Activated CD8-positive, alpha-beta T cell treated with anti-CD3 and anti-CD28 coated beads, Interleukin-2, amount 10 ng/mL, durations not matched to agents 7 days and 5 days (primary cell): ENCODE measurements around the gene NAT9. TPM values are rescaled to one million over a fixed set of nuclear protein-coding genes. Genes with fewer than 3 reads are reported as not detected.

ENCODE experiments used
- ATAC-seq: fragments of 150-1000 bp; cut with Tn5 transposase; one replicate; pipeline ENCODE4 v1.10.0; 2021; ENCODE audit warnings: moderate library complexity
- CTCF ChIA-PET: fragments of 350-600 bp; sonication (Branson Sonifier 250); formaldehyde crosslinking; loops from one replicate; lab custom pipeline; 2021; ENCODE audit warnings: antibody characterized with exemption; lab: Charles Lee
- POLR2A ChIA-PET: fragments of 350-600 bp; sonication (Branson Sonifier 250); formaldehyde crosslinking; loops from one replicate; lab custom pipeline; 2021; ENCODE audit warnings: antibody characterized with exemption; lab: Charles Lee
- DNase-seq: peaks from one replicate; pipeline ENCODE4 v3.0.0-alpha.2; 2020
- H3K27ac Mint-ChIP-seq: one replicate; pipeline ENCODE4 v1.8.0; 2021; ENCODE audit warnings: mild to moderate bottlenecking, mixed read lengths
- H3K27me3 Mint-ChIP-seq: one replicate; pipeline ENCODE4 v1.8.0; 2021; ENCODE audit warnings: low read depth, mixed read lengths
- H3K36me3 Mint-ChIP-seq: one replicate; pipeline ENCODE4 v1.8.0; 2021; ENCODE audit warnings: low read depth, mixed read lengths
- H3K4me1 Mint-ChIP-seq: one replicate; pipeline ENCODE4 v1.8.0; 2021; ENCODE audit warnings: low read depth, mixed read lengths
- H3K4me3 Mint-ChIP-seq: one replicate; pipeline ENCODE4 v1.8.0; 2021; ENCODE audit warnings: mild to moderate bottlenecking, mixed read lengths
- H3K9me3 Mint-ChIP-seq: one replicate; pipeline ENCODE4 v1.8.0; 2022; ENCODE audit warnings: mixed read lengths; ENCODE audit not compliant: insufficient read depth
- total RNA-seq, 2 experiments: library from RNA; stranded (reverse); gene quantifications; one replicate each; pipeline ENCODE4 v1.2.3, GENCODE V29; 2021

The NAT9 gene
- total RNA-seq, 2 experiments from 2014 or later = 28.3 to 30.7 TPM

DNA sequence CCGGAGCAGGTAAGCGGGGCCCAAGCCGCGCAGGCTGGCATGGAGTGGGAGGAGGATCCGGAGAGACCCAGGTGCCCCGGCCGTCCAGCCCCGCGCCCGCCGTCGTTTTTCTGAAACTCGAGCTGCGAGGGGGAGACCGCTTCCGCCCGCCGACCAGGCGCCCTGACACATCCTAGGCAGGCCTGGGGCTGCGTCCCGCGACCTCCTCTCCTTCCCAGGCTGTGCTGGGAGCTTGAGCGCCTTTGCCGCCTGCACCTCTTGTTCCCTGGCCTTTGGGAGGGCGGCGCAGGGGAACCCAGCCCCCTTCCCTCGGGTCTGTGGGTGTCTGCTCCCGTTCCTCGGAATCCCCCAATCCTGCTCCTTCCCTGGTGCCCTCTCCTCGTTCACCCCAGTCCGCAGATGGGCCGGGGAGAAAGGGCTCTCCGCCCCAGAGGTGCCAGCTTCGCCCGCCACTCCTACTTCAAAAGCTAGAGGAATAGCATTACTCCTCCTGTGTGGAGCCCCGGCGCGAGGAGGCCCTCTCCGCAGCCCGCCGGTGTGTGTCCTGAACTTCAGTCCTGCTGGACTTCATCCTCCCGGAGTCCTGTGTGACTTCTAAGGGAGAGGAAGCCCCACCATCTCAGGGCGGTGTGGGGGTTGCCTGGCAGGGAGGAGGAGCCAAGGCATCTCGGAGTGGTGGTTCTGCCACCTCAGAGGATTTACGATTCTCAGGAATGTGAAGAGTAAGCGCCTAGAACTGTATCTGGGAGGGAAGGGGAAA is 26.7 kb downstream of the NAT9 start:
- no peaks in the 10 kb centered on the region for H3K27me3 Mint-ChIP-seq

DNA sequence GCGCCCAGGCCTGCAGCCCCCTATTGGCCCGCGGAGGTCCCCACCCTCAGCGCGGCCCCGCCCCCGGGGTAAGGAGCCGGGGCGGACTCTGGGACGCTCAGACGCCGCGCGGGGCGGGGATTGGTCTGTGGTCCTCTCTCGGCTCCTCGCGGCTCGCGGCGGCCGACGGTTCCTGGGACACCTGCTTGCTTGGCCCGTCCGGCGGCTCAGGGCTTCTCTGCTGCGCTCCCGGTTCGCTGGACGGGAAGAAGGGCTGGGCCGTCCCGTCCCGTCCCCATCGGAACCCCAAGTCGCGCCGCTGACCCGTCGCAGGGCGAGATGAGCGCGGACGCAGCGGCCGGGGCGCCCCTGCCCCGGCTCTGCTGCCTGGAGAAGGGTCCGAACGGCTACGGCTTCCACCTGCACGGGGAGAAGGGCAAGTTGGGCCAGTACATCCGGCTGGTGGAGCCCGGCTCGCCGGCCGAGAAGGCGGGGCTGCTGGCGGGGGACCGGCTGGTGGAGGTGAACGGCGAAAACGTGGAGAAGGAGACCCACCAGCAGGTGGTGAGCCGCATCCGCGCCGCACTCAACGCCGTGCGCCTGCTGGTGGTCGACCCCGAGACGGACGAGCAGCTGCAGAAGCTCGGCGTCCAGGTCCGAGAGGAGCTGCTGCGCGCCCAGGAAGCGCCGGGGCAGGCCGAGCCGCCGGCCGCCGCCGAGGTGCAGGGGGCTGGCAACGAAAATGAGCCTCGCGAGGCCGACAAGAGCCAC is 27.4 kb downstream of the NAT9 start, which contains the start of gene NHERF1:
Gene NHERF1 (plus strand): TSS at position 100 of the 750 bp plus-strand sequence. CDS start 219 bp downstream, at position 319.
- no peaks in the 10 kb centered on the region for H3K9me3 Mint-ChIP-seq
- ATAC-seq (peak; percentile 90), DNase-seq (peak; percentile 95)
- ChIA-PET POLR2A (interaction anchor here (0.7 to 6.9 kb wide), 7 partner anchors 11 to 114 kb away, joined by 3 to 62 read pairs (median 8); partner anchors contain the start of genes NAT9 and RAB37), CTCF (interaction anchor here (1.2 to 4.8 kb wide), 12 partner anchors 11 to 114 kb away, joined by 4 to 42 read pairs (median 12); partner anchors contain the start of gene RAB37)
- peaks cover 56% of the 10 kb centered on the region for H3K4me1 Mint-ChIP-seq
- H3K27ac Mint-ChIP-seq = peak within 1 kb of the TSS; percentile 90
- H3K36me3 Mint-ChIP-seq = peaks cover 45% of the 10 kb centered on the region
- H3K4me3 Mint-ChIP-seq = peak within 1 kb of the TSS; percentile 99
- H3K27me3 Mint-ChIP-seq = no peaks in the 10 kb centered on the region

More for the DNA sequence above, 26.7 kb downstream of the NAT9 start:
- H3K4me3 Mint-ChIP-seq = peak overlapping the region; percentile 99
- H3K36me3 Mint-ChIP-seq = peaks cover 42% of the 10 kb centered on the region
- H3K9me3 Mint-ChIP-seq = no peaks in the 10 kb centered on the region
- H3K4me1 Mint-ChIP-seq = peaks cover 50% of the 10 kb centered on the region
- ChIA-PET CTCF (interaction anchor here (1.0 to 4.8 kb wide), 14 partner anchors 10 to 212 kb away, joined by 3 to 42 read pairs (median 7); partner anchors contain the start of gene RAB37), POLR2A (interaction anchor here (0.7 to 6.9 kb wide), 10 partner anchors 7 to 264 kb away, joined by 3 to 62 read pairs (median 8); partner anchors contain the start of genes NAT9 and RAB37)
- ATAC-seq (peak; percentile 3), DNase-seq (peak; percentile 73)
- peak overlapping the region; percentile 90 for H3K27ac Mint-ChIP-seq

DNA sequence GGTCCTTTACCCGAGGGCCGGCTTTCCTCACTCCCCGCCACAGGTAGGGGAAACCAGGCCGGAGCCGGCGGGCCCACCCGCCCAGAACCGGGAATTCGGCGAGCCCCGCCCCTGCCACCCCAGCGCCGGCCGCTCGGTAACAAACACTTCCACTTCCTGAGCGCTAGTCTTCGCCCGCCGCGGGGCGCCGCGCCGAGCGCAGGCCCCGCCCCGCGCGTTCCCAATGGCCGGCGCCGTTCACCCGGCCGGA is 27.9 kb downstream of the NAT9 start:
- no peaks in the 10 kb centered on the region for H3K9me3 Mint-ChIP-seq
- ChIA-PET POLR2A (interaction anchor here (6.9 kb wide), 1 partner anchor 11 kb away, joined by 62 read pairs; the partner anchor contains the start of gene RAB37), CTCF (interaction anchor here (3.2 to 4.5 kb wide), 3 partner anchors 9 to 43 kb away, joined by 18 to 79 read pairs (median 54); no protein-coding TSS in a partner anchor)
- H3K27me3 Mint-ChIP-seq = no peaks in the 10 kb centered on the region
- peaks cover 56% of the 10 kb centered on the region for H3K4me1 Mint-ChIP-seq
- no peak for ATAC-seq
- no peak for DNase-seq
- H3K36me3 Mint-ChIP-seq = peaks cover 45% of the 10 kb centered on the region
- no peak overlapping the region for H3K27ac Mint-ChIP-seq
- H3K4me3 Mint-ChIP-seq = peak overlapping the region; percentile 99

DNA sequence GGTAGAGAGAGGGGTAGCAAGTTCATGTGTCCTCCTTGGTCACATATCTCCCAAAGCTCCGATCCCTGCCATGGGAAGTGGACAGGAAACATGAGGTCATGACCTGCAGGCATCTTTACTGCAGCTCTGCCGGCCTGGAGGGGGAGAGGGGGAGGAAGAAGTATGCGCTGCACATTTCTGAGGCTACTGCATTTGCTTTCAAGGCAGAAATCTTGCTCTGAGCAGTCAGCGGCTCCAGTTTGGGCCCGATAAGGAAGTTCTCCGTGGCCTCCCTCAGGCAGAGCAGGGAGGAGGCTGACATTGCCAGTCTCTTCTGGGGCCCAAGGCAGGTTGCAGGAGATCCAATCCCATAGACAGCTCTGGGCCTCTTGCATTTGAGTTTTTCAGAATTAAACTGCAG is 29.2 kb downstream of the NAT9 start:
- Mint-ChIP-seq H3K4me3 (peak overlapping the region; percentile 99), H3K9me3 (no peaks in the 10 kb centered on the region), H3K27ac (peak overlapping the region; percentile 77), H3K4me1 (peaks cover 57% of the 10 kb centered on the region), H3K36me3 (peaks cover 37% of the 10 kb centered on the region), H3K27me3 (no peaks in the 10 kb centered on the region)
- peak; percentile 41 for DNase-seq
- POLR2A ChIA-PET = interaction anchor here (0.7 to 6.9 kb wide), 7 partner anchors 10 to 33 kb away, joined by 3 to 62 read pairs (median 4); partner anchors contain the start of gene RAB37
- no peak for ATAC-seq
- CTCF ChIA-PET = interaction anchor here (1.5 to 4.5 kb wide), 9 partner anchors 9 to 117 kb away, joined by 3 to 79 read pairs (median 38); partner anchors contain the start of genes NAT9 and RAB37

DNA sequence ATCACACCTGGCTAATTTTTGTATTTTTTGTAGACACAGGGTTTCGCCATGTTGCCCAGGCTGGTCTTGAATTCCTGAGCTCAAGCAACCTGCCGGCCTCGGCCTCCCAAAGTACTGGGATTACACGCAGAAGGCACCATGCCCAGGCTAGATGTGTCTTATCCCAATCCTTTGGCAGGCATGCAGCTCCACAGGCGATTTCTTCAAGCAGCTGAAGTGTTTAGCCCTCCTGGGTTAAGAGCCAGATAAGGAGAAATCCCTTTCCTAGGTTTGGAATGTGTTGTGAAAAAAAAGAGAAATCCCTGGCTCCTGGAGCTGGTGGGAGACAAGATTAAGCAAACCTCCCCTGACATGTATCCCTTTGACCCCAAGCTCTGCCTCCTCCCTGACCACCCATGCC is 29.8 kb downstream of the NAT9 start:
- Mint-ChIP-seq H3K4me1 (peaks cover 60% of the 10 kb centered on the region), H3K27ac (peak overlapping the region; percentile 77)
- POLR2A ChIA-PET = interaction anchor here (0.7 to 6.9 kb wide), 6 partner anchors 9 to 128 kb away, joined by 3 to 62 read pairs (median 4); partner anchors contain the start of gene RAB37

DNA sequence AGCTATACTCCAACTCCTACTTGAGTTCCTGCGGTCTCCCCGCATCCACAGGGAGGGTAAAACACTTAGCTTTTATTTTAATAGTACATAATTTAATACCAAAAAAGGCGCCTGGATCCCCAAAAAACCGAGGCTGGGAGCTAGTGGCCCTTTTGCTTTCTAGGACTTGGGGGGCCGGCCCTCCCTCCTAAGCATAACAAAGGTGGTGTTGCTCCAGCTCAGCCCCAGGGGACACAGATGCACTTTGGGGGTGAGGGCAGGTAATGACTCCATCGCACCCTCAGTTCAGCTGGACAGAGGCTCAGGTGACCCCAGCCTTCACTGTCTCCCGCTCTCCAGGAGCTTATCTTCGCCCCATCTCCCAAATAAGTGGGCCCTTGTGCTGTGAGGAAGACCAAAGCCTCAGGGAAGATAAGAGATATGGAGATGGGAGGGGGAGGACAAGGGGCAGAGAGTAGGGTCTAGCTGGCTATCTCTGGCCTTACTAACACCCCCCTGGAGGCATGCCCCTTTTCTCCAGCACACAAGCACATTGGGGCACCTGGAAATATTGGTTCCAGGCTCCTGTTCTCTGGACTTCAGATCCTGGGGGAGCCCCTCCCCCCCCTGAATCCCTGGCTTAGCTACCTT is 30.5 kb downstream of the NAT9 start:
- ATAC-seq (no peak), DNase-seq (no peak)
- H3K36me3 Mint-ChIP-seq = peaks cover 24% of the 10 kb centered on the region
- ChIA-PET POLR2A (interaction anchor here (0.7 to 6.9 kb wide), 7 partner anchors 8 to 129 kb away, joined by 3 to 62 read pairs (median 4); partner anchors contain the start of genes FDXR and RAB37), CTCF (interaction anchor here (0.8 to 4.5 kb wide), 16 partner anchors 8 to 214 kb away, joined by 3 to 79 read pairs (median 14); partner anchors contain the start of genes FDXR, NAT9 and RAB37)
- no peak overlapping the region for H3K27ac Mint-ChIP-seq
- H3K4me3 Mint-ChIP-seq = no peak overlapping the region
- H3K4me1 Mint-ChIP-seq = peaks cover 67% of the 10 kb centered on the region
- no peaks in the 10 kb centered on the region for H3K27me3 Mint-ChIP-seq
- no peaks in the 10 kb centered on the region for H3K9me3 Mint-ChIP-seq

More for the DNA sequence above, 29.8 kb downstream of the NAT9 start:
- Mint-ChIP-seq H3K9me3 (no peaks in the 10 kb centered on the region), H3K36me3 (peaks cover 32% of the 10 kb centered on the region), H3K27me3 (no peaks in the 10 kb centered on the region), H3K4me3 (no peak overlapping the region)
- no peak for DNase-seq
- ATAC-seq = no peak
- CTCF ChIA-PET = interaction anchor here (1.5 to 4.5 kb wide), 10 partner anchors 8 to 214 kb away, joined by 3 to 79 read pairs (median 37); partner anchors contain the start of genes NAT9 and RAB37

DNA sequence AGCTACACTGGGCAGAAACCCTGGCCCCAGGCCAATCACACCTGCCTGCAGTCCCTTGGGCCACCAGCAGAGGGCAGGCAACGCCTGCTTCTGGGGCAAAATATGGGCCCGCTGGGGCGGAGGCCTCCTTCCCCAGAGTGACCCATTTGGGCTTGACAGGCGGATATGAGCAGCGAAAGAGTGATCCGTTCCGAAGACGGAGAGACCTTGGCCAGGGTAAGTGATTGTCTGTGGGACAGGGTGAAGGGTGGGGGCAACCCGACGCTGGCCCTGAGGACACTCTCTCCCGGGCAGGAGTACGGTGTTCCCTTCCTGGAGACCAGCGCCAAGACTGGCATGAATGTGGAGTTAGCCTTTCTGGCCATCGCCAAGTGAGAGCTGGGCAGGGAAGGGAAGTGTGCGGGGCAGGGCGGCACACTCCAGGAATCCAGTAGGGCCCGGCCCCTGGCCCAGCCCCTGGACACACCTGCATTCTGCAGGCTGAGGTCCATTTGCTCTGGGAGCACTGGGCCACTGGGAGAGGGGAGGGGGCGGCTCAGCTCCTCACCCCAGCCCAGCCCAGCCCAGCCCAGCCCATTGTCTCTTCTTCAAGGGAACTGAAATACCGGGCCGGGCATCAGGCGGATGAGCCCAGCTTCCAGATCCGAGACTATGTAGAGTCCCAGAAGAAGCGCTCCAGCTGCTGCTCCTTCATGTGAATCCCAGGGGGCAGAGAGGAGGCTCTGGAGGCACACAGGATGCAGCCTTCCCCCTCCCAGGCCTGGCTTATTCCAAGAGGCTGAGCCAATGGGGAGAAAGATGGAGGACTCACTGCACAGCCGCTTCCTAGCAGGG is 31.2 kb downstream of the NAT9 start:
- peak; percentile 87 for DNase-seq

DNA sequence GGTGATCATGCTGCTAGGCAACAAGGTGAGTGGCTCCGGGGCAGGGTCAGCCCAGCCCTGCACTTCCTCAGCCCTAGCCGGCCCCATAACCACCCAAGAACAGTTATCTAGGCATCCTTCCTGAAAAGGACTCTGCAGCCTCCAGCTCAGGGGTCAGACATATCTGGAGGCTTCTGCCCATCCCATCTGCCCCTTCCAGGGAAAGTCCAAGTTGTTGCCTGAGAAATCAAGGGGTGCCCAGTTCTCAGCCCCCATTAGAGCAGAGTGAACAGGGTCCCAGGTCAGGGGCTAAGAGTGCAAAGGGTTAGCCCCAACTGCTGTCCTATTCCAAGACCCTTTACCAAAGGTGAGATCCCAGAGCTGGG is 31.8 kb downstream of the NAT9 start:
- peak overlapping the region; percentile 77 for H3K27ac Mint-ChIP-seq
- no peak overlapping the region for H3K4me3 Mint-ChIP-seq
- DNase-seq = no peak
- ChIA-PET POLR2A (interaction anchor here (1.0 kb wide), 1 partner anchor 31 kb away, joined by 5 read pairs; no protein-coding TSS in a partner anchor), CTCF (interaction anchor here (0.6 to 4.5 kb wide), 10 partner anchors 9 to 216 kb away, joined by 3 to 79 read pairs (median 37); partner anchors contain the start of genes NAT9 and RAB37)
- H3K4me1 Mint-ChIP-seq = peaks cover 80% of the 10 kb centered on the region
- no peak for ATAC-seq
- peaks cover 16% of the 10 kb centered on the region for H3K36me3 Mint-ChIP-seq
- H3K27me3 Mint-ChIP-seq = no peaks in the 10 kb centered on the region
- no peaks in the 10 kb centered on the region for H3K9me3 Mint-ChIP-seq

More for the DNA sequence above, 31.2 kb downstream of the NAT9 start:
- Mint-ChIP-seq H3K4me3 (peak overlapping the region; percentile 53), H3K9me3 (no peaks in the 10 kb centered on the region), H3K27ac (peak overlapping the region; percentile 77), H3K4me1 (peaks cover 74% of the 10 kb centered on the region), H3K36me3 (peaks cover 22% of the 10 kb centered on the region), H3K27me3 (no peaks in the 10 kb centered on the region)
- ChIA-PET CTCF (interaction anchor here (0.6 to 4.5 kb wide), 16 partner anchors 7 to 215 kb away, joined by 3 to 79 read pairs (median 14); partner anchors contain the start of genes FDXR, NAT9 and RAB37), POLR2A (interaction anchor here (0.8 to 6.9 kb wide), 7 partner anchors 8 to 128 kb away, joined by 3 to 62 read pairs (median 5); partner anchors contain the start of genes FDXR and RAB37)
- ATAC-seq = peak; percentile 5

DNA sequence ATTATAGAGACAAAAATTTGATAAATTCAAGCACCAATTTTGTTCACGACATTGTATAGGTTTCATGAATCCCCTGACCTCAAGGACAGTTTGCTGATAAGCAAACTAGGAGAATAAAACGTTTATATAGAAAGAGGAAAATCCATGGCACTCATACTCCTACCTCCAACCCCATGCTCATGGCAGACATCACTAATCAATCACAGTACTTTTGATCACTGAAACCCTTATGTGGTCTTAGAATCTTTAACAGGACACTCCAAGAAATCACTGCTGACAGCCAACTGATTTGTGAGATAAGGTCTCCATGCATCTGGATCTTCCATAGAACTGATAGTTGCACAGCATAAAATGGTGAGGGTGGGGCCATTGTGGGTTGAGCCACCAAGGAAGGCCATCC is 32.4 kb downstream of the NAT9 start:
- Mint-ChIP-seq H3K36me3 (peaks cover 17% of the 10 kb centered on the region), H3K4me3 (no peak overlapping the region), H3K27me3 (no peaks in the 10 kb centered on the region), H3K9me3 (no peaks in the 10 kb centered on the region), H3K4me1 (peaks cover 86% of the 10 kb centered on the region), H3K27ac (peak overlapping the region; percentile 17)
- POLR2A ChIA-PET = no interaction called here
- CTCF ChIA-PET = interaction anchor here (2.7 to 4.5 kb wide), 7 partner anchors 8 to 216 kb away, joined by 9 to 79 read pairs (median 43); partner anchors contain the start of genes NAT9 and RAB37
- DNase-seq (no peak), ATAC-seq (no peak)
